Endothelial cell of umbilical vein (primary cell): ENCODE results near the gene PRPF40A. TPM values are rescaled to one million over a fixed set of nuclear protein-coding genes. Genes with fewer than 3 reads are reported as not detected.

Experiments used
- BruUV-seq: library from RNA; stranded (reverse); fragments of 400-500 nt; replicated peaks from 2 replicates; lab custom pipeline; 2021; lab: Mats Ljungman, UMichigan
- CTCF ChIA-PET: fragments of 300-600, 350-600 bp; sonication (Branson Sonifier 250); formaldehyde crosslinking; loops from one replicate; lab custom pipeline; 2021; ENCODE audit warnings: antibody characterized with exemption, inconsistent platforms; lab: Charles Lee
- POLR2A ChIA-PET: fragments of 300-600, 350-600 bp; sonication (Branson Sonifier 250); formaldehyde crosslinking; loops from one replicate; lab custom pipeline; 2021; ENCODE audit warnings: antibody characterized with exemption, inconsistent platforms; lab: Charles Lee
- DNase-seq: peaks from one replicate; pipeline ENCODE4 v3.0.0-alpha.2; 2011; ENCODE audit warnings: low read depth, low spot score
- FAIRE-seq: peaks from 2 replicates; lab custom pipeline; 2011; peaks lifted over from hg19 to GRCh38; lab: Jason Lieb, UNC
- H2AFZ ChIP-seq: 2 replicates; pipeline ENCODE4 v1.6.0; 2012; ENCODE audit warnings: low read depth, low read length, control low read depth, inconsistent platforms
- H3K27ac ChIP-seq: 2 replicates; pipeline ENCODE4 v1.5.1; 2011; ENCODE audit warnings: low read depth, mild to moderate bottlenecking, control low read depth, low read length, moderate library complexity; ENCODE audit not compliant: insufficient read depth
- H3K27me3 ChIP-seq, 2 experiments: 2 replicates each; pipeline versions ENCODE4 v1.6.0 to v1.6.1; 2011; ENCODE audit warnings: low read length in 2 of 2, mixed read lengths in 1 of 2; ENCODE audit not compliant: control insufficient read depth in 2 of 2, insufficient read depth in 2 of 2
- H3K36me3 ChIP-seq, 2 experiments: 2 replicates in 1 of 2; 3 replicates in 1 of 2; pipeline ENCODE4 v1.5.1; 2011; ENCODE audit warnings: low read length in 2 of 2, mild to moderate bottlenecking in 1 of 2, moderate library complexity in 1 of 2; ENCODE audit not compliant: control insufficient read depth in 2 of 2, insufficient read depth in 2 of 2; ENCODE audit errors: extremely low read depth in 1 of 2
- H3K4me1 ChIP-seq: 3 replicates; pipeline ENCODE4 v1.5.1; 2011; ENCODE audit warnings: mild to moderate bottlenecking, low read length; ENCODE audit not compliant: control insufficient read depth, insufficient read depth; ENCODE audit errors: extremely low read depth
- H3K4me2 ChIP-seq: 2 replicates; pipeline ENCODE4 v1.6.1; 2011; ENCODE audit warnings: low read length, control low read depth, mixed read lengths; ENCODE audit not compliant: insufficient read depth
- H3K4me3 ChIP-seq, 3 experiments: fragments of 200-600 bp in 1 of 3; sonication (generic), shearing (Covaris generic) in 1 of 3; replicated peaks in 1 of 3; 2 replicates each; pipeline ENCODE4 v1.5.1; 2011 to 2016; ENCODE audit warnings: control low read depth in 3 of 3, low read length in 3 of 3, mild to moderate bottlenecking in 2 of 3, inconsistent platforms in 1 of 3, low read depth in 1 of 3, moderate library complexity in 1 of 3; ENCODE audit not compliant: insufficient read depth in 1 of 3
- H3K79me2 ChIP-seq: 2 replicates; pipeline ENCODE4 v1.6.0; 2012; ENCODE audit warnings: low read length, inconsistent platforms; ENCODE audit not compliant: control insufficient read depth, insufficient read depth
- H3K9ac ChIP-seq: replicated peaks from 2 replicates; pipeline ENCODE3; 2011; ENCODE audit warnings: low read length, control low read depth; ENCODE audit not compliant: insufficient read depth; ENCODE audit errors: extremely low read depth
- H3K9me1 ChIP-seq: replicated peaks from 3 replicates; pipeline ENCODE4 v1.6.0; 2011; ENCODE audit warnings: mild to moderate bottlenecking, low read length; ENCODE audit not compliant: control insufficient read depth, insufficient read depth; ENCODE audit errors: extremely low read depth
- H3K9me3 ChIP-seq: replicated peaks from 2 replicates; pipeline ENCODE4 v1.5.1; 2012; ENCODE audit warnings: low read length, inconsistent platforms; ENCODE audit not compliant: control insufficient read depth, insufficient read depth
- H4K20me1 ChIP-seq: replicated peaks from 2 replicates; pipeline ENCODE3; 2011; ENCODE audit warnings: mild to moderate bottlenecking, low read length; ENCODE audit not compliant: control insufficient read depth, insufficient read depth; ENCODE audit errors: extremely low read depth
- EZH2 ChIP-seq: IDR thresholded peaks from 2 replicates; pipeline ENCODE4 v1.6.1; 2012; ENCODE audit warnings: borderline replicate concordance, low read depth, mild to moderate bottlenecking, moderate library complexity, low read length, inconsistent platforms; ENCODE audit not compliant: severe bottlenecking
- FOS ChIP-seq: IDR thresholded peaks from 2 replicates; pipeline ENCODE4 v1.6.1; 2011; ENCODE audit warnings: mild to moderate bottlenecking, low read length, moderate library complexity, borderline replicate concordance; ENCODE audit not compliant: insufficient read depth
- GATA2 ChIP-seq: IDR thresholded peaks from 2 replicates; pipeline ENCODE4 v1.7.0; 2011; ENCODE audit warnings: low read depth, mild to moderate bottlenecking, moderate library complexity, mixed read lengths, low read length; ENCODE audit not compliant: insufficient read length, insufficient read depth
- JUN ChIP-seq: IDR thresholded peaks from 2 replicates; pipeline ENCODE4 v1.6.1; 2011; ENCODE audit warnings: borderline replicate concordance, low read depth; ENCODE audit not compliant: insufficient read length, insufficient read depth
- MYC ChIP-seq: IDR thresholded peaks from one replicate; pipeline ENCODE4 v1.6.1; 2011; ENCODE audit warnings: mild to moderate bottlenecking, low read depth, low read length
- POLR2A ChIP-seq: IDR thresholded peaks from 2 replicates; pipeline ENCODE4 v1.6.1; 2012; ENCODE audit warnings: low read depth, mild to moderate bottlenecking, control low read depth, low read length
- POLR2AphosphoS5 ChIP-seq: IDR thresholded peaks from 2 replicates; pipeline ENCODE4 v1.6.1; 2012; ENCODE audit warnings: low read depth, mild to moderate bottlenecking, control low read depth, low read length, moderate library complexity; ENCODE audit not compliant: insufficient read depth
- dilution Hi-C: fragments of 300-500 bp; cut with MboI; formaldehyde crosslinking; loops from one replicate; pipeline ENCODE4 v1.15.0; 2019; ENCODE audit warnings: low sequenced_read_pairs; ENCODE audit not compliant: extremely low pct_ligation_motif_present
- intact Hi-C: fragments of 100-400 bp; cut with micrococcal nuclease; formaldehyde crosslinking; loops from one replicate; pipeline ENCODE4 v1.10.0; 2022
- polyA plus RNA-seq, 4 experiments: library from polyadenylated mRNA; depleted of rRNA in 3 of 4; stranded (reverse) in 3 of 4; unstranded in 1 of 4; fragments of >200 nt; gene quantifications; 2 replicates each; pipeline versions ENCODE4 v1.2.1 to v1.2.3, GENCODE V29; 2011 to 2012; ENCODE audit warnings: missing spikeins in 1 of 4
- total RNA-seq: library from RNA; stranded (reverse); gene quantifications from 2 replicates; pipeline ENCODE4 v1.2.3, GENCODE V29; 2021
- TF ChIP-seq, protein P1 (sequence below), 2 donors: IDR thresholded peaks; 1 replicate in 1 of 2; 2 replicates in 1 of 2; pipeline ENCODE4 v1.5.1; 2011; ENCODE audit warnings: low read length in 2 of 2, mild to moderate bottlenecking in 2 of 2, moderate library complexity in 2 of 2, control low read depth in 1 of 2, inconsistent platforms in 1 of 2, low read depth in 1 of 2; ENCODE audit not compliant: insufficient read depth in 1 of 2; ENCODE audit errors: extremely low read depth in 1 of 2
- TF ChIP-seq, protein P2 (sequence below): IDR thresholded peaks from 2 replicates; pipeline ENCODE4 v1.6.1; 2011; ENCODE audit not compliant: insufficient read depth, insufficient read length

PRPF40A gene
- total and polyA plus RNA-seq, 2 donors (not counting 3 experiments of a cell fraction or from before 2014, with no cell fraction given), result 58.2 to 123 TPM

DNA sequence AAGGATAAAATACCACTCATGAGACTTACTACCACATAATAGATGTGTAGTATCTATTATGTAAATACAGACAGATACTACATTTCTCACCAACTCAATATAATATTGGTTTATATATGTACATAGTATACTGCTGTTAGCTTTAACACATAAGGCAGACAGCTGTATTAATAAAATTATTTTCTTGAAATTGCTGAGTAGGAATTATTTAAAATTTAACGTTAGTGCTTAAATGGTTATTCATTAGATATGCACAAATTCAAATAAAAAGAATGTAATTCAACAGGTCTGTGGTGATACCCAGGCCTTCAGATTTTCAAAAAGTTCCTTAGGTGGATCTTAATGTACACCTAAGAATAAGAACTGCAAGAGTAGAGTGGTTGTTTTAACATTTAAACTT, 59.0 kb downstream of the PRPF40A start:
- intact Hi-C loops, result no loop called here
- Histone ChIP-seq H3K27me3 (no peaks in the 10 kb centered on the region), H3K27ac (no peak overlapping the region), H3K9ac (no peak overlapping the region), H3K36me3 (peaks cover 24 to 32% of the 10 kb centered on the region in 2 experiments), H3K4me3 (no peak overlapping the region), H3K9me1 (no peaks in the 10 kb centered on the region), H3K4me1 (no peaks in the 10 kb centered on the region), H3K79me2 (no peaks in the 10 kb centered on the region), H3K4me2 (no peak overlapping the region), H4K20me1 (no peaks in the 10 kb centered on the region), H2AFZ (no peak overlapping the region), H3K9me3 (no peaks in the 10 kb centered on the region)
- DNase-seq (no peak), FAIRE-seq (no peak)
- CTCF ChIA-PET, result no interaction called here
- dilution Hi-C loops, result no loop called here
- no TSS peak for BruUV-seq
- TF ChIP-seq MYC, result no peak
- TF ChIP-seq FOS, result no peak
- no peak for TF ChIP-seq POLR2A
- TF ChIP-seq, protein P1, sequence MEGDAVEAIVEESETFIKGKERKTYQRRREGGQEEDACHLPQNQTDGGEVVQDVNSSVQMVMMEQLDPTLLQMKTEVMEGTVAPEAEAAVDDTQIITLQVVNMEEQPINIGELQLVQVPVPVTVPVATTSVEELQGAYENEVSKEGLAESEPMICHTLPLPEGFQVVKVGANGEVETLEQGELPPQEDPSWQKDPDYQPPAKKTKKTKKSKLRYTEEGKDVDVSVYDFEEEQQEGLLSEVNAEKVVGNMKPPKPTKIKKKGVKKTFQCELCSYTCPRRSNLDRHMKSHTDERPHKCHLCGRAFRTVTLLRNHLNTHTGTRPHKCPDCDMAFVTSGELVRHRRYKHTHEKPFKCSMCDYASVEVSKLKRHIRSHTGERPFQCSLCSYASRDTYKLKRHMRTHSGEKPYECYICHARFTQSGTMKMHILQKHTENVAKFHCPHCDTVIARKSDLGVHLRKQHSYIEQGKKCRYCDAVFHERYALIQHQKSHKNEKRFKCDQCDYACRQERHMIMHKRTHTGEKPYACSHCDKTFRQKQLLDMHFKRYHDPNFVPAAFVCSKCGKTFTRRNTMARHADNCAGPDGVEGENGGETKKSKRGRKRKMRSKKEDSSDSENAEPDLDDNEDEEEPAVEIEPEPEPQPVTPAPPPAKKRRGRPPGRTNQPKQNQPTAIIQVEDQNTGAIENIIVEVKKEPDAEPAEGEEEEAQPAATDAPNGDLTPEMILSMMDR (IDR thresholded peaks at IDR 0.05; ENCODE audit: extremely low read depth in 1 of 2, insufficient read depth in 1 of 2, low read depth in 1 of 2, low read length in 2 of 2), result no peak
- TF ChIP-seq POLR2AphosphoS5, result no peak
- TF ChIP-seq GATA2, result no peak
- no peak for TF ChIP-seq JUN
- TF ChIP-seq, protein P2, sequence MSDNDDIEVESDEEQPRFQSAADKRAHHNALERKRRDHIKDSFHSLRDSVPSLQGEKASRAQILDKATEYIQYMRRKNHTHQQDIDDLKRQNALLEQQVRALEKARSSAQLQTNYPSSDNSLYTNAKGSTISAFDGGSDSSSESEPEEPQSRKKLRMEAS, result no peak
- TF ChIP-seq EZH2, result no peak
- POLR2A ChIA-PET, result no interaction called here
